Keratinocyte (primary cell): Measurements from ENCODE around the gene CACNA2D1. TPM values are rescaled to one million over a fixed set of nuclear protein-coding genes. Genes with fewer than 3 reads are reported as not detected.

Experiments
- DNase-seq: peaks from one replicate; pipeline ENCODE4 v3.0.0-alpha.2; 2011; ENCODE audit warnings: low read depth, missing footprints, low spot score
- FAIRE-seq: peaks from 2 replicates; lab custom pipeline; 2011; peaks lifted over from hg19 to GRCh38; lab: Jason Lieb, UNC
- H2AFZ ChIP-seq: 2 replicates; pipeline ENCODE4 v1.6.0; 2012; ENCODE audit warnings: low read length, control low read depth, inconsistent platforms; ENCODE audit not compliant: control insufficient read depth
- H3K27ac ChIP-seq: 2 replicates; pipeline ENCODE4 v1.5.1; 2011; ENCODE audit warnings: low read length; ENCODE audit not compliant: control insufficient read depth, insufficient read depth
- H3K27me3 ChIP-seq: 3 replicates; pipeline ENCODE4 v1.6.0; 2011; ENCODE audit warnings: low read length; ENCODE audit not compliant: control insufficient read depth, insufficient read depth; ENCODE audit errors: extremely low read depth
- H3K36me3 ChIP-seq, 2 experiments: 2 replicates in 1 of 2; 3 replicates in 1 of 2; pipeline ENCODE4 v1.5.1; 2011; ENCODE audit warnings: low read length in 2 of 2, mild to moderate bottlenecking in 1 of 2; ENCODE audit not compliant: control insufficient read depth in 2 of 2, insufficient read depth in 2 of 2; ENCODE audit errors: extremely low read depth in 1 of 2
- H3K4me1 ChIP-seq: 3 replicates; pipeline ENCODE4 v1.5.1; 2011; ENCODE audit warnings: low read length; ENCODE audit not compliant: control insufficient read depth, insufficient read depth; ENCODE audit errors: extremely low read depth
- H3K4me2 ChIP-seq: 3 replicates; pipeline ENCODE4 v1.6.0; 2011; ENCODE audit warnings: low read depth, low read length; ENCODE audit not compliant: control insufficient read depth, insufficient read depth; ENCODE audit errors: extremely low read depth
- H3K4me3 ChIP-seq, 3 experiments: fragments of 200-600 bp in 1 of 3; sonication (generic) in 1 of 3; 2 replicates in 2 of 3; 3 replicates in 1 of 3; pipeline ENCODE4 v1.5.1; 2011 to 2016; ENCODE audit warnings: low read length in 3 of 3, mild to moderate bottlenecking in 3 of 3, control low read depth in 2 of 3, inconsistent platforms in 1 of 3, low read depth in 1 of 3, mixed read lengths in 1 of 3, mixed run types in 1 of 3, moderate library complexity in 1 of 3; ENCODE audit not compliant: control insufficient read depth in 2 of 3, insufficient read depth in 2 of 3; ENCODE audit errors: extremely low read depth in 1 of 3
- H3K79me2 ChIP-seq: 2 replicates; pipeline ENCODE4 v1.6.0; 2012; ENCODE audit warnings: low read length; ENCODE audit not compliant: control insufficient read depth, insufficient read depth
- H3K9ac ChIP-seq: 3 replicates; pipeline ENCODE4 v1.6.0; 2011; ENCODE audit warnings: low read length; ENCODE audit not compliant: control insufficient read depth, insufficient read depth; ENCODE audit errors: extremely low read depth
- H3K9me1 ChIP-seq: 3 replicates; pipeline ENCODE4 v1.6.0; 2011; ENCODE audit warnings: low read length; ENCODE audit not compliant: control insufficient read depth, insufficient read depth; ENCODE audit errors: extremely low read depth
- H3K9me3 ChIP-seq: 2 replicates; pipeline ENCODE4 v1.5.1; 2012; ENCODE audit warnings: low read depth, low read length; ENCODE audit not compliant: control insufficient read depth
- H4K20me1 ChIP-seq: 3 replicates; pipeline ENCODE4 v1.6.0; 2011; ENCODE audit warnings: low read length; ENCODE audit not compliant: control insufficient read depth, insufficient read depth; ENCODE audit errors: extremely low read depth
- EZH2 ChIP-seq: IDR thresholded peaks from one replicate; pipeline ENCODE4 v1.6.1; 2012; ENCODE audit warnings: inconsistent platforms, mild to moderate bottlenecking, low read length, moderate library complexity
- dilution Hi-C: fragments of 300-500 bp; cut with MboI; formaldehyde crosslinking; loops from one replicate; pipeline ENCODE4 v1.7.0; 2020; ENCODE audit warnings: low sequenced_read_pairs; ENCODE audit not compliant: extremely low pct_ligation_motif_present
- polyA plus RNA-seq, 5 experiments: library from polyadenylated mRNA; depleted of rRNA in 3 of 5; stranded (reverse) in 3 of 5; stranded (forward) in 1 of 5; unstranded in 1 of 5; fragments of >200 nt; gene quantifications; 1 replicate in 1 of 5; 2 replicates in 3 of 5; 3 replicates in 1 of 5; pipeline versions ENCODE4 v1.2.1 to v1.2.3, GENCODE V29; 2011 to 2012; ENCODE audit warnings: missing spikeins in 2 of 5, low read depth in 1 of 5, low replicate concordance in 1 of 5
- TF ChIP-seq, protein P1 (sequence below), 3 experiments: IDR thresholded peaks in 1 of 3; conservative IDR thresholded peaks in 1 of 3; optimal IDR thresholded peaks in 1 of 3; 2 replicates in 2 of 3; 3 replicates in 1 of 3; pipeline versions ENCODE3 to v1.5.1; 2011; ENCODE audit warnings: low read length in 3 of 3, mild to moderate bottlenecking in 3 of 3, moderate library complexity in 2 of 3, control low read depth in 1 of 3, inconsistent platforms in 1 of 3; ENCODE audit not compliant: insufficient read depth in 2 of 3; ENCODE audit errors: extremely low read depth in 1 of 3

CACNA2D1 gene
- polyA plus RNA-seq, 1 donor (not counting 4 experiments of a cell fraction or from before 2014, with no cell fraction given) = 1.8 TPM

DNA sequence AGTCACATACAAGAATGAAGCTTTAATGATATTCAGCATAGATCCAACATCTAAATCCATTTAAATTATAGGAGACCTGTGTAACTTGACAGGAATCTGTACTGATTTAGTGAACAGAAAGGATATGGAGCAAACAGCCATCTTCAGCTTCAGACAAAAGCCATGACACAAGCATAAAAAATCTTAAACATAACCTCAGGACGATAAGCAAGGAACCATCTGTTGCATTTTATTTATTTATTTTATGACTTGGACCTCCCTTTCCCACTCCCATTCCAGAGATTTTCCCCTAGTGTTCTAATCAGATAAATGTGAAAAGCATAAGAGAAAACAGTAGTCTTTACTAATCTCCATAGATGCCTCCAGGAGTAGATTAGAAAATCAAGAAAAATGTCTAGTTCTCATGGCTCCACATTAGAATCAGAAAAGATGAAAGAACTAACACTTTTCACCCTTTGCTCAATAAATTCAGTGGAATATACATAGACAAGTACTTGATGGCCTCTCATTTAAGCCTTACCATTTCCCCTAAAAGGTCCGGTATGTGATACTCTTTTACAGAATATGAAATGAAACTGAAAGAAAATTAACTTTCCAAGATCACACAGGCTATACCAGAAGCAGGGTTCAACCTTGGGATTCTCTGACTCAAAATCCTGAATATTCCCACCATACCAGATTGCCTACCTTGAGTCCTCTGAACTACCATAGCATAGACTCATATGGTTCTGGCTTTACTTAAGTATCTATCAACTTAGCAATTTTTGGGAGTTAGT, 15.2 kb downstream of the CACNA2D1 start:
- Histone ChIP-seq H3K4me1 (no peaks in the 10 kb centered on the region), H3K9me3 (no peaks in the 10 kb centered on the region), H3K79me2 (no peaks in the 10 kb centered on the region), H3K4me3 (no peak overlapping the region), H2AFZ (no peak overlapping the region), H3K27me3 (no peaks in the 10 kb centered on the region), H3K36me3 (no peaks in the 10 kb centered on the region), H3K27ac (no peak overlapping the region), H3K4me2 (no peak overlapping the region), H3K9ac (no peak overlapping the region), H3K9me1 (no peaks in the 10 kb centered on the region), H4K20me1 (no peaks in the 10 kb centered on the region)
- dilution Hi-C loops = no loop called here
- TF ChIP-seq EZH2 = no peak
- TF ChIP-seq, protein P1, sequence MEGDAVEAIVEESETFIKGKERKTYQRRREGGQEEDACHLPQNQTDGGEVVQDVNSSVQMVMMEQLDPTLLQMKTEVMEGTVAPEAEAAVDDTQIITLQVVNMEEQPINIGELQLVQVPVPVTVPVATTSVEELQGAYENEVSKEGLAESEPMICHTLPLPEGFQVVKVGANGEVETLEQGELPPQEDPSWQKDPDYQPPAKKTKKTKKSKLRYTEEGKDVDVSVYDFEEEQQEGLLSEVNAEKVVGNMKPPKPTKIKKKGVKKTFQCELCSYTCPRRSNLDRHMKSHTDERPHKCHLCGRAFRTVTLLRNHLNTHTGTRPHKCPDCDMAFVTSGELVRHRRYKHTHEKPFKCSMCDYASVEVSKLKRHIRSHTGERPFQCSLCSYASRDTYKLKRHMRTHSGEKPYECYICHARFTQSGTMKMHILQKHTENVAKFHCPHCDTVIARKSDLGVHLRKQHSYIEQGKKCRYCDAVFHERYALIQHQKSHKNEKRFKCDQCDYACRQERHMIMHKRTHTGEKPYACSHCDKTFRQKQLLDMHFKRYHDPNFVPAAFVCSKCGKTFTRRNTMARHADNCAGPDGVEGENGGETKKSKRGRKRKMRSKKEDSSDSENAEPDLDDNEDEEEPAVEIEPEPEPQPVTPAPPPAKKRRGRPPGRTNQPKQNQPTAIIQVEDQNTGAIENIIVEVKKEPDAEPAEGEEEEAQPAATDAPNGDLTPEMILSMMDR (optimal IDR thresholded peaks at IDR 0.05 in 1 of 3, IDR thresholded peaks at IDR 0.05 in 1 of 3, conservative IDR thresholded peaks at IDR 0.05 in 1 of 3; ENCODE audit: extremely low read depth in 1 of 3, insufficient read depth in 2 of 3, low read length in 3 of 3) = no peak
- DNase-seq (no peak), FAIRE-seq (no peak)

DNA sequence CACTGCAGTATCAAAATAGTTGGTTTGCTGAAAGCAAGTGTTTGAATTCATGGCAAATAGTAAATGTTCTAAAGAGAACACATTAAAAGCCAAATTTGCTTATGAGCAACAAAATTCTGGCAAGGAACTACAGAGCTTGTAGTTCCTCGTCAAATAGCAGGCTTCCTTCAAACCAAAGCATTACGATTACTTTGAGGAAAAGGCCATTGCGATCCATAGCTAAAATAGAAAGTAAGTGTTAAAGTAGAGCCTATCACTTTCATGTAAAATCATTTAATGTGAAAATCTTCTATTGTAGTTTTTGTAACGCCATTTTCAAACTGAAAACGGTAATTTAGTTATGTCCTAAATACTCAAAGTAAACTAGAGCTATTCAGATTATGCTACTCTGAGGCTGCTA, 20.1 kb downstream of the CACNA2D1 start:
- no peaks in the 10 kb centered on the region for H3K9me1 ChIP-seq
- no peaks in the 10 kb centered on the region for H3K9me3 ChIP-seq
- no peaks in the 10 kb centered on the region for H3K36me3 ChIP-seq
- H2AFZ ChIP-seq = no peak overlapping the region
- H3K27ac ChIP-seq = no peak overlapping the region
- no peak overlapping the region for H3K9ac ChIP-seq
- H3K4me3 ChIP-seq = no peak overlapping the region
- no peaks in the 10 kb centered on the region for H3K27me3 ChIP-seq
- H4K20me1 ChIP-seq = no peaks in the 10 kb centered on the region
- no peaks in the 10 kb centered on the region for H3K79me2 ChIP-seq
- dilution Hi-C loops = no loop called here
- no peak for DNase-seq
- FAIRE-seq = no peak
- H3K4me2 ChIP-seq = no peak overlapping the region
- no peaks in the 10 kb centered on the region for H3K4me1 ChIP-seq
- TF ChIP-seq, protein P1 (optimal IDR thresholded peaks at IDR 0.05 in 1 of 3, IDR thresholded peaks at IDR 0.05 in 1 of 3, conservative IDR thresholded peaks at IDR 0.05 in 1 of 3; ENCODE audit: extremely low read depth in 1 of 3, insufficient read depth in 2 of 3, low read length in 3 of 3) = no peak
- no peak for TF ChIP-seq EZH2
